Naive B cell (primary cell): ENCODE measurements around the gene RIMS3. TPM values are rescaled to one million over a fixed set of nuclear protein-coding genes. Genes with fewer than 3 reads are reported as not detected.

ENCODE experiments used
- ATAC-seq, 2 donors: fragments of 150-1000 bp; cut with Tn5 transposase; 2 replicates each; pipeline ENCODE4 v1.10.0; 2021; ENCODE audit warnings: low read depth in 2 of 2, mild to moderate bottlenecking in 2 of 2, moderate library complexity in 2 of 2
- DNase-seq: peaks from one replicate; pipeline ENCODE4 v3.0.0; 2022
- H3K27ac Mint-ChIP-seq, 6 donors: one replicate each; pipeline ENCODE4 v1.8.0; 2020 to 2022; ENCODE audit warnings: mild to moderate bottlenecking in 6 of 6, mixed read lengths in 6 of 6, moderate library complexity in 5 of 6, inconsistent platforms in 2 of 6
- H3K27me3 Mint-ChIP-seq, 3 donors: one replicate each; pipeline ENCODE4 v1.8.0; 2021 to 2022; ENCODE audit warnings: mixed read lengths in 3 of 3, mild to moderate bottlenecking in 1 of 3
- H3K36me3 Mint-ChIP-seq, 2 donors: one replicate each; pipeline ENCODE4 v1.8.0; 2020 to 2022; ENCODE audit warnings: mixed read lengths in 2 of 2, inconsistent platforms in 1 of 2, mild to moderate bottlenecking in 1 of 2
- H3K4me1 Mint-ChIP-seq, 3 donors: one replicate each; pipeline ENCODE4 v1.8.0; 2020 to 2022; ENCODE audit warnings: mixed read lengths in 3 of 3, inconsistent platforms in 1 of 3, mild to moderate bottlenecking in 1 of 3, moderate library complexity in 1 of 3
- H3K4me3 Mint-ChIP-seq, 8 donors: one replicate each; pipeline ENCODE4 v1.8.0; 2020 to 2022; ENCODE audit warnings: mild to moderate bottlenecking in 8 of 8, mixed read lengths in 8 of 8, moderate library complexity in 8 of 8, inconsistent platforms in 2 of 8
- H3K9me3 Mint-ChIP-seq, 7 donors: one replicate each; pipeline ENCODE4 v1.8.0; 2020 to 2022; ENCODE audit warnings: mixed read lengths in 7 of 7, mild to moderate bottlenecking in 5 of 7, inconsistent platforms in 2 of 7, moderate library complexity in 1 of 7
- polyA plus RNA-seq, 6 donors: library from polyadenylated mRNA; unstranded; fragments of 300-500 nt; fragmentation: Illumina TruSeq; gene quantifications; one replicate each; pipeline ENCODE4 v1.2.3, GENCODE V29; 2021; ENCODE audit warnings: low read depth in 6 of 6

Gene RIMS3
- polyA plus RNA-seq, 6 donors from 2014 or later = 0.93 to 2.9 (median 1.8) TPM

GRCh38 chr1:40687059-40687458, 21.6 kb upstream of the RIMS3 start:
- ATAC-seq (no peak), DNase-seq (no peak)
- Mint-ChIP-seq H3K27ac (no peak overlapping the region), H3K4me3 (no peak overlapping the region), H3K36me3 (peaks cover 6 to 8% of the 10 kb centered on the region in 2 donors), H3K27me3 (no peaks in the 10 kb centered on the region), H3K9me3 (peaks cover 0 to 3% (median 0%) of the 10 kb centered on the region in 7 donors), H3K4me1 (peaks cover 27 to 39% (median 30%) of the 10 kb centered on the region in 3 donors)

GRCh38 chr1:40684669-40685068, 19.2 kb upstream of the RIMS3 start:
- H3K27me3 Mint-ChIP-seq = no peaks in the 10 kb centered on the region
- H3K9me3 Mint-ChIP-seq = no peaks in the 10 kb centered on the region
- no peak overlapping the region for H3K4me3 Mint-ChIP-seq
- no peak for ATAC-seq
- DNase-seq = no peak
- peaks cover 5 to 27% (median 11%) of the 10 kb centered on the region in 3 donors for H3K4me1 Mint-ChIP-seq
- no peak overlapping the region for H3K27ac Mint-ChIP-seq
- H3K36me3 Mint-ChIP-seq = peaks cover 6 to 8% of the 10 kb centered on the region in 2 donors

GRCh38 chr1:40679165-40679953, 13.9 kb upstream of the RIMS3 start:
- no peaks in the 10 kb centered on the region for H3K9me3 Mint-ChIP-seq
- peaks cover 0 to 10% (median 0%) of the 10 kb centered on the region in 3 donors for H3K27me3 Mint-ChIP-seq
- no peaks in the 10 kb centered on the region for H3K36me3 Mint-ChIP-seq
- H3K27ac Mint-ChIP-seq = no peak overlapping the region
- DNase-seq = no peak
- no peak overlapping the region for H3K4me3 Mint-ChIP-seq
- H3K4me1 Mint-ChIP-seq = peaks cover 0 to 13% (median 0%) of the 10 kb centered on the region in 3 donors
- no peak for ATAC-seq

DNA sequence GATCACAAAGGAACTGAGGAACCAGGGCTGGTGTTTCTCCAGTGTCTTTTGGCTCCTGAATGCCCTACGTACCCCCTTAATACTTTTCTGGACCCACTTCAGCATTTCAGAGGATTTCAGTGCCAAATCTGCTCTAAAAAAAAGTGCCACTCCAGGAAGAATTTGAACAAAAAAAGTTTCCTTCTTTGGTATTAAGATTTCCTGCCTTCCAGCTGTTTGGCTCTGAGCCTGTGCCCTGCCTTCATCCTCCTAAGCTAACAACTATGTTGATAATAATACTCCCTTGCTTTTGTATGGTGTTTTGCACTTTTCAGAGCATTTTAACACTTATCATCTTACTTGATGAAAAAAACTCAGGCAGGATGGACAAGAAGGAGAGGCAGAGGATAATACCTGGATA, 11.0 kb upstream of the RIMS3 start:
- no peak overlapping the region for H3K4me3 Mint-ChIP-seq
- no peaks in the 10 kb centered on the region for H3K36me3 Mint-ChIP-seq
- DNase-seq (no peak), ATAC-seq (no peak)
- H3K4me1 Mint-ChIP-seq = peaks cover 0 to 5% (median 0%) of the 10 kb centered on the region in 3 donors
- peak overlapping the region in 1 of 6 donors; percentile 61 for H3K27ac Mint-ChIP-seq
- H3K27me3 Mint-ChIP-seq = peaks cover 0 to 14% (median 7%) of the 10 kb centered on the region in 3 donors
- no peaks in the 10 kb centered on the region for H3K9me3 Mint-ChIP-seq

GRCh38 chr1:40673452-40673851, 8.0 kb upstream of the RIMS3 start:
- Mint-ChIP-seq H3K9me3 (no peaks in the 10 kb centered on the region), H3K27me3 (peaks cover 0 to 14% (median 7%) of the 10 kb centered on the region in 3 donors), H3K4me1 (peaks cover 4 to 10% (median 9%) of the 10 kb centered on the region in 3 donors), H3K27ac (no peak overlapping the region), H3K4me3 (no peak overlapping the region), H3K36me3 (no peaks in the 10 kb centered on the region)
- ATAC-seq = no peak
- DNase-seq = no peak

GRCh38 chr1:40668769-40669525, 3.5 kb upstream of the RIMS3 start:
- no peaks in the 10 kb centered on the region for H3K9me3 Mint-ChIP-seq
- H3K27me3 Mint-ChIP-seq = peaks cover 0 to 7% (median 5%) of the 10 kb centered on the region in 3 donors
- peak; percentile 80 for DNase-seq
- ATAC-seq = peak; percentile 70 to 82
- no peaks in the 10 kb centered on the region for H3K36me3 Mint-ChIP-seq
- H3K4me3 Mint-ChIP-seq = peak overlapping the region; percentile 44 to 84 (median 74)
- peak overlapping the region in 3 of 6 donors; percentile 41 to 65 (median 52) for H3K27ac Mint-ChIP-seq
- H3K4me1 Mint-ChIP-seq = peaks cover 19 to 31% (median 21%) of the 10 kb centered on the region in 3 donors

DNA sequence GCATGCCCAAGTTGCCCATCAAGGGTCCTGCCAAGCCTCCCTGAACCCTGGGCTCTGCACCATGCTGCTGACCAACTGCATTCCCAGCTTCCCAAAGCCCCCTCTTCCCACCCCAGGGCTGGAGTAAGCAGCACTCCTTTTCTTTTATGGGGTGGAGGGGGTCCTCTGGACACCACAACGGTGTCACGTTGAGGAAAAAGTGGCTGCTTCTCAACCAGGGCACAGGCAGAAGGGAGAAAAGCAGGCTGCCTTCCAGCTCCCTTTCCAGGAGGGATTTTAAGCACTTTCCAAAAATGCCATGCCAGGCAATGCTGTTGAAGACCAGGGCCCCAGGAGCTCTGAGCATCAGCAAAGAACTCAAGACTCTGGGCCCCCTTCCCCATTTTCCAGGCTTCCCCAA, 691 bp downstream of the RIMS3 start:
- no peak for DNase-seq
- Mint-ChIP-seq H3K27me3 (no peaks in the 10 kb centered on the region), H3K4me1 (peaks cover 26 to 41% (median 34%) of the 10 kb centered on the region in 3 donors)

GRCh38 chr1:40664167-40664537, 1.3 kb downstream of the RIMS3 start:
- ATAC-seq (no peak), DNase-seq (no peak)
- peak overlapping the region in 1 of 6 donors; percentile 32 for H3K27ac Mint-ChIP-seq
- H3K4me3 Mint-ChIP-seq = peak overlapping the region; percentile 24 to 92 (median 82)
- no peaks in the 10 kb centered on the region for H3K36me3 Mint-ChIP-seq
- H3K4me1 Mint-ChIP-seq = peaks cover 26 to 39% (median 31%) of the 10 kb centered on the region in 3 donors
- no peaks in the 10 kb centered on the region for H3K9me3 Mint-ChIP-seq
- H3K27me3 Mint-ChIP-seq = no peaks in the 10 kb centered on the region

More for the DNA sequence above, 691 bp downstream of the RIMS3 start:
- H3K27ac Mint-ChIP-seq = peak overlapping the region in 1 of 6 donors; percentile 32
- ATAC-seq = no peak
- no peaks in the 10 kb centered on the region for H3K36me3 Mint-ChIP-seq
- H3K4me3 Mint-ChIP-seq = peak overlapping the region; percentile 76 to 92 (median 84)
- H3K9me3 Mint-ChIP-seq = no peaks in the 10 kb centered on the region

DNA sequence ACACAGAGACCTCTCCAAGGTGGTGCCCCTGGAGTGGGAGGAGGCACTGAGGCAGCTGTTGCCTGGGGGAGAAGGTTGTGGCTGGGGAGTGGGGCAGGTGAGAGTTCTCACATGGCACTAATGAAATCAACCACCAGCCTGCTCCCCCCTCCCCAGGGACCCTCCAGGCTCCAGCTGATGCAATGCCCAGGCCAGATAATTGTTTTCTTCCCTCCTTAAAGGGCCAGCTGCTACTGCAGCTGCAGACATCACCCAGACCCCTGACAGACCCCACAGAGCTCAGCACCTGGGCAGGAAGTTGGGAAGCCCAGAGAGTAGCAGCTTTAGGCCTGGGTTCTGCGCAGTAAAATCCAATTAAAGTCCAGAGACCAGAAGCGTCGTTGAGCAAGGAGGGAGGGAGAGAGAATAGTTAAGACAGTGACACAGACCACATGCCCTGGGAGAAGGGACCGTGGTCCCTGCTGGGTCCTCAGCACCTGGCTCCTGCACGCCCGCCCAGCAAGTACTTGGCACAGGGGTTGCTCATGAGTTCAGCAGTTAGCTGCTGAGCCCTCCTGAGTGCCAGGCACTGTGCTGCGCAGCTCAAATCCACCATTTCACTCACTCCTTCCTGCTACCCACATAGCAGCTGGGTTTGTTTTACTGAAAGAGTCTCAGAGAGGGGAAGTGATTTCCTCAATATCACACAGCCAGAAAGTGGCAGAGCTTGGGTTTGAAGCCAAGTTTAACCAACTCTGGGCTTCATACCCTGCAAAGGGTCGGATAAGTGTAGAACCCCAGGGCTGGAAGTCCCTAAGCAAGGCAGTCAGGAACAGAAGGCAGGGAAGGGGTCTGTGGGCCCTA, 1.9 kb downstream of the RIMS3 start:
- Mint-ChIP-seq H3K4me1 (peaks cover 22 to 33% (median 25%) of the 10 kb centered on the region in 3 donors), H3K4me3 (peak overlapping the region in 6 of 8 donors; percentile 24 to 85 (median 66)), H3K27me3 (no peaks in the 10 kb centered on the region), H3K9me3 (no peaks in the 10 kb centered on the region), H3K36me3 (no peaks in the 10 kb centered on the region), H3K27ac (peak overlapping the region in 4 of 6 donors; percentile 15 to 83 (median 52))
- no peak for ATAC-seq
- DNase-seq = no peak

DNA sequence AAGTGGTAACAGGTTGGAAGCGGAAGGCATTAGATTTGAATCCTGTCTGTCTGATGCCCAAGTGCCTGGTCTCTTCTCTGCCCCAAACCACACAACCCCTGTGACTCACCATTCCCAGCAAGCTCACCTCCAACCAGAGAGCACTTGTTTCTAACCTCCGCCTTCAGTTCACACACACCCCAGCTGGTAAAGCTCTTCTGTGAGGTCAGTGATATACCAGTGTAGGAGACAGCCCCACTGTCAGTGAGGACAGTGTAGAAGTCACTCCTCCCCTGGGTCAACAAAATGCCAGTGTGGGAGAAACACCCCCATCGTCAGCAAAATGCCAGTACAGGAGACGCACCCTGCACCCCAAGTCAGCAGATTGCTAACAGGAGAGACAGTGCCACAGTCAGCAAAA, 2.6 kb downstream of the RIMS3 start:
- DNase-seq (no peak), ATAC-seq (no peak)
- Mint-ChIP-seq H3K9me3 (no peaks in the 10 kb centered on the region), H3K27ac (peak overlapping the region in 2 of 6 donors; percentile 12 to 89), H3K27me3 (no peaks in the 10 kb centered on the region), H3K4me3 (peak overlapping the region in 3 of 8 donors; percentile 60 to 85 (median 70)), H3K4me1 (peaks cover 22 to 27% (median 23%) of the 10 kb centered on the region in 3 donors), H3K36me3 (no peaks in the 10 kb centered on the region)

DNA sequence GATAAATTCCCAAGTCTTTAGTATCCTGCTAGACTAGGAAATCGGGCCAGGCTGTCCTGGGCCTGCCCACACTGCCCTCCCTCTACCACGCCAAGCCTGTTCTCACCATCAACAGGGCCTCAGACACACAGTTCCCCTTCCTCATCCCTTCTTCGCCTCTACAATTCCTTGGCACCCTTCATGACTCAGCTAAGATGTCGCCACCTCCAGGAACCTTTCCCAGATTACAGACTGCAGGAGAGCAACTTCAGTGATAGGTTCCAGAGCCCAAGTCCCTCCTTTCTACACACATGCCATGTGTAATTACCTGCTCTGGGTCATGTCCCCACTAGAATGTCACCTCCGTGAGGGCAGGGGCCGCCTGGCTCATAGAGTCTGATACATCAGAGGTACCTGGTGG, 3.3 kb downstream of the RIMS3 start:
- Mint-ChIP-seq H3K9me3 (no peaks in the 10 kb centered on the region), H3K4me1 (peaks cover 22 to 27% (median 23%) of the 10 kb centered on the region in 3 donors), H3K36me3 (no peaks in the 10 kb centered on the region), H3K27me3 (no peaks in the 10 kb centered on the region), H3K27ac (no peak overlapping the region), H3K4me3 (peak overlapping the region in 1 of 8 donors; percentile 2)
- no peak for ATAC-seq
- no peak for DNase-seq

DNA sequence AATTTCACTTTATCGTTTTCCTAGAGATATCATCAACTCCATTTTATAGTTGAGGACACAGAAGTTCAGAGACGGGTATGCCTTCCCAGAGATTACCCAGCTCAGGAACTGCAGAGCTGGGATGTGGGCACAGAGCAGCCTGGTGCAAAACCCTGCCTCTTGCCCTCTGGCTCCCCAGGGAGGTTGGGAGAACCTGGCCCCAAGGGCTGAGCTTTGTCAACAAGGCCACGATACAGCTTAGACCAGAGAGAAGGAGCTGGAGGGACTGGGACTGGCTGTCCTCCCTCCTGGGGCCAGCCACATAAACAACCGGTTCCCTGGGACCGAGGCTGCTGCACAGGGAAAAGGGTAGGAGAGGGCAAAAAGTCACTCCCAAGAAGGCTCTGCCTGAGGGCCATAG, 3.8 kb downstream of the RIMS3 start:
- peaks cover 22 to 27% (median 23%) of the 10 kb centered on the region in 3 donors for H3K4me1 Mint-ChIP-seq
- DNase-seq = no peak
- no peak overlapping the region for H3K4me3 Mint-ChIP-seq
- no peaks in the 10 kb centered on the region for H3K36me3 Mint-ChIP-seq
- H3K27me3 Mint-ChIP-seq = no peaks in the 10 kb centered on the region
- ATAC-seq = no peak
- H3K27ac Mint-ChIP-seq = peak overlapping the region in 2 of 6 donors; percentile 5 to 62
- H3K9me3 Mint-ChIP-seq = no peaks in the 10 kb centered on the region

GRCh38 chr1:40659649-40659947, 5.9 kb downstream of the RIMS3 start:
- Mint-ChIP-seq H3K27me3 (peaks cover 2 to 5% (median 3%) of the 10 kb centered on the region in 3 donors), H3K4me3 (no peak overlapping the region), H3K27ac (no peak overlapping the region), H3K9me3 (no peaks in the 10 kb centered on the region), H3K4me1 (peaks cover 13 to 16% (median 14%) of the 10 kb centered on the region in 3 donors), H3K36me3 (no peaks in the 10 kb centered on the region)
- DNase-seq = no peak
- no peak for ATAC-seq
